Activated T-helper 2 cell treated with anti-CD3 and anti-CD28 coated beads, Interferon-gamma antibody, Interleukin-2, Interleukin-4, amounts not matched to agents 10 μg/mL and 5 μg/mL and 100 μg/mL, durations not matched to agents 14 hours and 24 hours and 36 hours (primary cell): Measurements from ENCODE around the gene SLC2A9. TPM values are rescaled to one million over a fixed set of nuclear protein-coding genes. Genes with fewer than 3 reads are reported as not detected.

ENCODE experiments used
- DNase-seq: peaks from one replicate; pipeline ENCODE4 v3.0.0; 2021; ENCODE audit warnings: low spot score
- H3K27ac Mint-ChIP-seq: one replicate; pipeline ENCODE4 v1.8.0; 2021; ENCODE audit warnings: mixed read lengths
- H3K27me3 Mint-ChIP-seq: one replicate; pipeline ENCODE4 v1.8.0; 2021; ENCODE audit warnings: low read depth, mixed read lengths
- H3K36me3 Mint-ChIP-seq: one replicate; pipeline ENCODE4 v1.8.0; 2021; ENCODE audit warnings: low read depth, mixed read lengths
- H3K4me1 Mint-ChIP-seq: one replicate; pipeline ENCODE4 v1.8.0; 2021; ENCODE audit warnings: low read depth, mixed read lengths
- H3K4me3 Mint-ChIP-seq: one replicate; pipeline ENCODE4 v1.8.0; 2021; ENCODE audit warnings: low read depth, mild to moderate bottlenecking, moderate library complexity, mixed read lengths
- H3K9me3 Mint-ChIP-seq: one replicate; pipeline ENCODE4 v1.8.0; 2021; ENCODE audit warnings: mixed read lengths
- intact Hi-C: fragments of 100-400 bp; cut with micrococcal nuclease; formaldehyde crosslinking; loops from one replicate; pipeline ENCODE4 v1.15.1; 2023
- total RNA-seq: library from RNA; stranded (reverse); gene quantifications from 2 replicates; pipeline ENCODE4 v1.2.3, GENCODE V29; 2022

The SLC2A9 gene
- total RNA-seq, 1 donor from 2014 or later: 1.3 TPM

GRCh38 chr4:9976781-9977180 lies 44.5 kb downstream of the SLC2A9 start:
- Mint-ChIP-seq H3K4me1 (peaks cover 18% of the 10 kb centered on the region), H3K36me3 (peaks cover 10% of the 10 kb centered on the region), H3K27ac (no peak overlapping the region), H3K4me3 (no peak overlapping the region), H3K9me3 (peaks cover 17% of the 10 kb centered on the region), H3K27me3 (peaks cover 2% of the 10 kb centered on the region)
- intact Hi-C loops: no loop called here
- DNase-seq: no peak

- no peak for DNase-seq
- H3K36me3 Mint-ChIP-seq: peaks cover 10% of the 10 kb centered on the region
- no peak overlapping the region for H3K27ac Mint-ChIP-seq
- H3K27me3 Mint-ChIP-seq: peaks cover 2% of the 10 kb centered on the region
- H3K4me3 Mint-ChIP-seq: no peak overlapping the region
- H3K4me1 Mint-ChIP-seq: peaks cover 23% of the 10 kb centered on the region
- intact Hi-C loops: no loop called here
- H3K9me3 Mint-ChIP-seq: peaks cover 17% of the 10 kb centered on the region
These were observed 45.0 kb downstream of the SLC2A9 start for GRCh38 chr4:9976293-9976692.

DNA sequence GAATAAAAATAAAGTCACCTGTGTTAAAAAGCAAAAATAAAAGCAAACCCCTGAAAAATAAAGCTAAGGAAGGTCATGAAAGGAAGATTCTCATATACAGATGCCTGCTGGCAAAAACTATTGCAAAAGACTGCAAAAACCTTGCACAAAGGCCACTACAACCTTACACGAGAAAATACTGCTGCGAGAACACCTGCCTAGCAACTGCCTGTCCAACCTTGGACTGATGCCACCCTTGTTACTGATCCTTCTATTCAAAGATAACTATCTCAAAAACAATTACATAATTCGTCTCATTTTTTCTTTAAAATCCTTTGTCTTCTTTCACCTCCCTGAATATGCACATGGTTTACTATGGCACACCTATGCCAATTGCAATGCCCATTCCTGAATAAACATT lies 49.6 kb downstream of the SLC2A9 start:
- Mint-ChIP-seq H3K27me3 (no peaks in the 10 kb centered on the region), H3K9me3 (peaks cover 30% of the 10 kb centered on the region), H3K27ac (no peak overlapping the region), H3K4me1 (peaks cover 36% of the 10 kb centered on the region), H3K4me3 (no peak overlapping the region), H3K36me3 (peaks cover 25% of the 10 kb centered on the region)
- intact Hi-C loops: no loop called here
- DNase-seq: no peak

DNA sequence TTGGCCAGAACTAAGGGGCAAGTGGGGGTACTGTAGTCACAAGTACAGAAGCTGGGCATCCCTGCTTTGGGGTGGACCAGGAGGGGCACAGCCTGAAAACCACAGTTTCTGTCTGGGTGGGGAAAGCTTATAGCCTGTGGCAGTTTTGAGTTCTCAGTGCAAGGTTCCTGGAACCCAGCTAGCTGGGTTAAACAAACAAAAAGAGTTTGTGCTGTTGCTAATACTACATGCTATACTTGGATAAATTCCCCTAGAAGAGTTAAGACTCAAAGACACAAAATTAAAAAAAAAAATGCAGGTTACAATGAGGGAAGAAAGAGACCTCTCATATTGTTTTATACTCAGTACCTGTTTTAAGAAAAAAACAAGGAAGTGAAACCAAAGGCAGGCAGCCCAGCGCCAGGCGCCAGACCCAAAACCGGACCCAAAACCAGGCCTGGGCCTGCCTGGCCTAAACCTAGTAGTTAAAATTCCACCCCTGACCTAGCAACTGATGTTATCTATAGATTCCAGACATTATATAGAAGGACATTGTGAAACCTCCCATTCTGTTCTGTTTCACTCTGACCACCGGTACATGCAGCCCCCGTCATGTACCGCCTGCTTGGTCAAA lies 50.8 kb downstream of the SLC2A9 start:
- intact Hi-C loops: loop anchor here (1.0 kb wide), 1 partner anchor 30 kb away; no protein-coding TSS in a partner anchor
- no peaks in the 10 kb centered on the region for H3K27me3 Mint-ChIP-seq
- no peak overlapping the region for H3K4me3 Mint-ChIP-seq
- peaks cover 25% of the 10 kb centered on the region for H3K36me3 Mint-ChIP-seq
- H3K27ac Mint-ChIP-seq: peak overlapping the region; percentile 77
- peaks cover 30% of the 10 kb centered on the region for H3K9me3 Mint-ChIP-seq
- H3K4me1 Mint-ChIP-seq: peaks cover 36% of the 10 kb centered on the region
- DNase-seq: no peak

DNA sequence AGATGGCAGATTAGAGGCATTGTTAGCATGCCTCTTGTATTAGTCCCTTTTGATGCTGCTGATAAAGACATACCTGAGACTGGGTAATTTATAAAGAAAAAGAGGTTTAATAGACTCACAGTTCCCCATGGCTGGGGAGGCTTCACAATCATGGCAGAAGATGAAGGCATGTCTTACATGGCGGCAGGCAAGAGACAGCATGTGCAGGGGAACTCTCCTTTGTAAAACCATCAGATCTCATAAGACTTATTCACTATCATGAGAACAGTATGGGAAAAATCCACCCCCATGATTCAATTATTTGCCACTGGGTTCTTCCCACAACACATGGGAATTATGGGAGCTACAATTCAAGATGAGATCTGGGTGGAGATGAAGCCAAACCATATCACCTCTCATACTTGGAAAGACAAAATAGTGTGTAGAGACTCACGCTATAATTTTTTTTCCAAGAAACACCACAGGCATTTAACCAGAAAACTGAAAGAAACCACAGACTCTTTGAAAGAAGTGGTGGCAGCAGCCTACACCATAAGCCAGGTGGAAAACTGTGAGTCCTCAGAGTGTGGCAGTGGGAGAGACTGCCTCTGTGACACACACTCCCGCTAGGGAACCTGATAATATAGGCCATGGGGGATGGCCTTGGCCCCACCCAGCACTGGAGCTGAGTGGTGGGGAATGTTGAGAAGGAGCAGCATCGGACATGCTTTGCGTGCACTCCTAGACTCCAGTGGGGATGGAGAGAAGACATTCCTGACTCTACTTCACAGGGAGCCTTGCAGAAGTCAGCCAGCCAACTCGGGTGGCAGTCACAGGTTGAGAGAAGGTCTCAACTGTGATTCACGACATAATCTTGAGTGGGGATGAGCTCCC lies 51.5 kb downstream of the SLC2A9 start:
- Mint-ChIP-seq H3K9me3 (peaks cover 30% of the 10 kb centered on the region), H3K27me3 (no peaks in the 10 kb centered on the region), H3K4me1 (peaks cover 33% of the 10 kb centered on the region), H3K27ac (peak overlapping the region; percentile 77), H3K36me3 (peaks cover 25% of the 10 kb centered on the region), H3K4me3 (no peak overlapping the region)
- intact Hi-C loops: loop anchor here (1.0 kb wide), 1 partner anchor 31 kb away; no protein-coding TSS in a partner anchor
- no peak for DNase-seq

DNA sequence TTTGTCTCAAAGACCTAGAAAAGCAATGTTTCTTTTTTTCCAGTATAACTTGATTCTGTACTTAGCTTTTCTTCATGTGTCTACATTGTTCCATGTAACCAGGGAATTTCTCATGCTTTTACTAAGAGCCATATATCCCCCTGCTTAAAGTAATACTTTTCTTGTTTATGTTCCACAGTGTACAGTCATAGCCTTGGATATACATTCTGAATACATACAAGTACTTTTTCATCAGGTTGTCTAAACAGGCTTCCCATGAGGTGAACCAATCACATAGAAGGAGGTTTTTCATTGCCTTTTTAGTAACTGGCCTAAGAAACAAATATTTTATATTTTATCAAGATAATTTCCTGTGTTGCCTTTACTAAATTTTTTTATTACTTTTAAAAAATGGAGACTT lies 52.8 kb downstream of the SLC2A9 start:
- Mint-ChIP-seq H3K4me3 (no peak overlapping the region), H3K36me3 (peaks cover 25% of the 10 kb centered on the region), H3K27me3 (peaks cover 1% of the 10 kb centered on the region), H3K9me3 (peaks cover 30% of the 10 kb centered on the region), H3K27ac (no peak overlapping the region), H3K4me1 (peaks cover 33% of the 10 kb centered on the region)
- no peak for DNase-seq
- intact Hi-C loops: no loop called here

GRCh38 chr4:9964879-9965278 lies 56.4 kb downstream of the SLC2A9 start:
- peaks cover 32% of the 10 kb centered on the region for H3K9me3 Mint-ChIP-seq
- no peak overlapping the region for H3K4me3 Mint-ChIP-seq
- H3K4me1 Mint-ChIP-seq: peaks cover 12% of the 10 kb centered on the region
- intact Hi-C loops: no loop called here
- peaks cover 1% of the 10 kb centered on the region for H3K27me3 Mint-ChIP-seq
- H3K36me3 Mint-ChIP-seq: peaks cover 12% of the 10 kb centered on the region
- no peak for DNase-seq
- no peak overlapping the region for H3K27ac Mint-ChIP-seq

- Mint-ChIP-seq H3K4me1 (peaks cover 6% of the 10 kb centered on the region), H3K36me3 (peaks cover 2% of the 10 kb centered on the region), H3K4me3 (no peak overlapping the region), H3K9me3 (peaks cover 19% of the 10 kb centered on the region), H3K27ac (no peak overlapping the region), H3K27me3 (peaks cover 1% of the 10 kb centered on the region)
- intact Hi-C loops: no loop called here
- no peak for DNase-seq
These were observed 58.0 kb downstream of the SLC2A9 start for GRCh38 chr4:9963328-9963727.

GRCh38 chr4:9962611-9963314 lies 58.5 kb downstream of the SLC2A9 start:
- Mint-ChIP-seq H3K27ac (no peak overlapping the region), H3K27me3 (peaks cover 1% of the 10 kb centered on the region), H3K4me3 (no peak overlapping the region), H3K36me3 (no peaks in the 10 kb centered on the region), H3K9me3 (peaks cover 16% of the 10 kb centered on the region), H3K4me1 (peaks cover 6% of the 10 kb centered on the region)
- DNase-seq: no peak
- intact Hi-C loops: no loop called here

- no peak overlapping the region for H3K4me3 Mint-ChIP-seq
- H3K9me3 Mint-ChIP-seq: no peaks in the 10 kb centered on the region
- H3K27ac Mint-ChIP-seq: no peak overlapping the region
- no peaks in the 10 kb centered on the region for H3K4me1 Mint-ChIP-seq
- DNase-seq: no peak
- intact Hi-C loops: no loop called here
- H3K36me3 Mint-ChIP-seq: no peaks in the 10 kb centered on the region
- H3K27me3 Mint-ChIP-seq: peaks cover 1% of the 10 kb centered on the region
These were observed 66.8 kb downstream of the SLC2A9 start for GRCh38 chr4:9954468-9954867.

GRCh38 chr4:9953089-9953488 lies 68.2 kb downstream of the SLC2A9 start:
- intact Hi-C loops: no loop called here
- Mint-ChIP-seq H3K4me1 (no peaks in the 10 kb centered on the region), H3K27me3 (peaks cover 2% of the 10 kb centered on the region), H3K27ac (no peak overlapping the region), H3K9me3 (no peaks in the 10 kb centered on the region), H3K4me3 (no peak overlapping the region), H3K36me3 (no peaks in the 10 kb centered on the region)
- DNase-seq: no peak

GRCh38 chr4:9952415-9952950 lies 68.8 kb downstream of the SLC2A9 start:
- H3K4me3 Mint-ChIP-seq: no peak overlapping the region
- intact Hi-C loops: no loop called here
- no peaks in the 10 kb centered on the region for H3K9me3 Mint-ChIP-seq
- peaks cover 2% of the 10 kb centered on the region for H3K27me3 Mint-ChIP-seq
- no peak for DNase-seq
- no peak overlapping the region for H3K27ac Mint-ChIP-seq
- H3K36me3 Mint-ChIP-seq: no peaks in the 10 kb centered on the region
- no peaks in the 10 kb centered on the region for H3K4me1 Mint-ChIP-seq
